GM13977 (cell line): ENCODE results near the gene ELAVL2.

Source experiments
- DNase-seq: peaks from one replicate; pipeline ENCODE4 v3.0.0; 2012; ENCODE audit warnings: low spot score
- CTCF ChIP-seq: IDR thresholded peaks from 2 replicates; pipeline ENCODE4 v1.5.1; 2012; ENCODE audit warnings: mild to moderate bottlenecking, control low read depth; ENCODE audit not compliant: insufficient read depth; ENCODE audit errors: extremely low read depth, missing control alignments
- in situ Hi-C: fragments of 300-500 bp; cut with MboI; formaldehyde crosslinking; loops from one replicate; pipeline ENCODE4 v1.12.0; 2022; ENCODE audit warnings: low sequenced_read_pairs, low pct_unique_long_range_greater_than_20kb, mixed read lengths, inconsistent platforms; ENCODE audit not compliant: unreplicated experiment

Gene ELAVL2

DNA sequence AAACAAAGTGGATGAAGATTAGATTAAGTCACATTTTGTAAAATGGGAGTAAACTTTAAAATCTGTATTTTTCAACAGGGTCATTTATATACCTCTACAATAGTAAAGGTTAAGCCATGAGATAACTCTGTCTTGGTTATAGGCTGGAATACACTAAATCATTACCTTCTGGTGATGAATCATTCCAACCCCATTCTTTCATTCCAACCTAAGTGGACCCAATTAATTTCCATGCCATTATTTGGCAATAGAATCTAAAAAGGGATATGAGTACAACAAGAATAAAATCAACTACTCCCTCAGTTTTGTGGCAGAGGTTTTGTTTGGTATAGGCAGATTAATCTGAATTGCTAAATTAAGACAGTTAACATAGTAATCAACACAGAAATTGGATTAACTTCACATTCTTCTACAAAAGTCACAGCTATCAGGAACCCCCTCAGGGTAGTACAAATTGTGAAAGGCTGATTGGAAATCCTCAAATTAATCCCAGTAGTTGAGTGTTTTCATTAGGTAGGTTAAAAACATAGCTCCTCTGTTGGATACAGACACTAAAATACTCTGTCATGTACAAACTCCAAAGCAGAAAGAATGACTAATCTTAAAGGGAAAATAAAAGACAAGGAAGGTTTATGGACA lies 54.2 kb downstream of the ELAVL2 start:
- TF ChIP-seq CTCF: no peak
- no peak for DNase-seq
- in situ Hi-C loops: no loop called here

DNA sequence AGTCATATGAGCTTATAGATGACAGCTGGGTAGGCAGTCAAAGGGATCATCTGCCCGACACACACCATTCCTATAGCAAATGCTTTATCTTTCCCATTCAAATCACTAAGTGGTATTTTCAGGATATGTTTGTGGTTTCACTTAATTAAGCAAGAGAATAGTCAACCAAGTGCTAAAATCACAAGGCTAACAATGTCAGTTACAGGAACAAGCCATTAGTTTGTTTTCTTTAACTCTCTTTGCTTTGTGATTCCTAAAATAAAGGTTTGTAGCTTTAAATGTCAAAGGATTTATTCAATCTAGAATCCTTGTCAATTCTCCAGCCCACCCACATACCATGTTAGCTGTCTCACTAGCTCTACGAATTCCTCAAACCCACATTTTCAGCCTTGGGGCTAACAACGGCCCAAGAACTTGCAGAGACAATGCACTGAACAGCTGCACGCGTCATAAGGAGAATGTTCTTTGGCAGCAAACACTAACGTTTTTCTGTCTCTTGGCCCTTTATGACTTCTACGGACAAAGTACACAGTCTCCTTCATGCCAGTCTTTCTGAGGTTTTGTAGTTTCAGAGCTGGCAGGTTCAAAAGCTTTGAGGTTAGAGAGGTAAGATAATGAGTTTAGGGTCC lies 56.6 kb downstream of the ELAVL2 start:
- in situ Hi-C loops: no loop called here
- no peak for TF ChIP-seq CTCF
- DNase-seq: no peak

- DNase-seq: no peak
- in situ Hi-C loops: no loop called here
These were observed 57.2 kb downstream of the ELAVL2 start for GRCh38 chr9:23768861-23769260.

GRCh38 chr9:23766613-23767012 lies 59.4 kb downstream of the ELAVL2 start:
- DNase-seq: no peak
- in situ Hi-C loops: no loop called here
- TF ChIP-seq CTCF: no peak

More at GRCh38 chr9:23768861-23769260, 57.2 kb downstream of the ELAVL2 start:
- no peak for TF ChIP-seq CTCF

DNA sequence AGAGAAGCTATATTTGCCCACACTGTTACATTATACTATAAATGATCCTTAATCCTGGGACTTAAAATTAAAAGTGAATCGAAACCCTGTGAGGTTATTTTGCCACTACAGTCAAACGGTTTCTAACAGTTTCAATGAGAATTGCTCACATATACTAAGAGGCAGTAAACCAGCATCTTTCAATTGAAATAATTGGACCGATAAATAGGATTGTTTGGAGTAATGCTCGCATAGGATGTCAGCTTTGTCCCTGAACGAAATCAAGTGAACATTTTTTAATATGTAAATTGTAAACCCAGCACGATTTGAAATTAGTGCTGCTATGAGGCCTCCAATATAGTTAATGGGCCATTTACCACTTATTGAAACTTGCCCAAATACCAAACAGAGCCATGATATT lies 60.5 kb downstream of the ELAVL2 start:
- in situ Hi-C loops: no loop called here
- TF ChIP-seq CTCF: no peak
- DNase-seq: no peak

- no peak for DNase-seq
- in situ Hi-C loops: no loop called here
- TF ChIP-seq CTCF: no peak
These were observed 61.8 kb downstream of the ELAVL2 start for GRCh38 chr9:23764219-23764618.

GRCh38 chr9:23754551-23754950 lies 71.5 kb downstream of the ELAVL2 start:
- no peak for TF ChIP-seq CTCF
- in situ Hi-C loops: no loop called here
- no peak for DNase-seq
